ENCODE data around the gene PTPRG.

The PTPRG gene

DNA sequence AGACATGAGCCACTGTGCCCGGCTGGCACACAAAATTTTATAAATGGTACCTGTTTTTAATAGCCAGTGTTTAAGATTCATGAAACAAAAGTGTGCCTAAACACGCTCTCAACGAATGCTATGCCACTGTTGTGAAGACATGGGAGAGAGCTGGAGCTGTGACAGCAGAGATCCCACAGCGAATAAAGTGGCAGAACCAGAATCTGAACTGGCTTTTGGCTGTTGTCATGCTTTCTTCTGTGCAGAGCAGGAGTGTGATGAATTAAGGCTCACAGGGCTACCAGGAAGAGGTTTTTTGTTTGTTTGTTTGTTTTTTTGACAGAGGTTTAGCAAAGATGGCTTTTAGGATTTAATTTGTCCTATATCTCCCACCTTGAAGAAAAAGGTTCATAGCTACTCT is 14.5 kb downstream of the PTPRG start:
- no peak for TF ChIP-seq POLR2A (IDR thresholded peaks at IDR 0.05; ENCODE audit: low read depth, low read length)
- TF ChIP-seq TAF1 (IDR thresholded peaks at IDR 0.05; ENCODE audit: borderline replicate concordance, low read depth, low read length): no peak
- TF ChIP-seq POLR2AphosphoS5 (IDR thresholded peaks at IDR 0.05; ENCODE audit: low read depth, low read length): no peak
- DNase-seq (ENCODE audit: insufficient read length) (no peak), FAIRE-seq (no peak)

DNA sequence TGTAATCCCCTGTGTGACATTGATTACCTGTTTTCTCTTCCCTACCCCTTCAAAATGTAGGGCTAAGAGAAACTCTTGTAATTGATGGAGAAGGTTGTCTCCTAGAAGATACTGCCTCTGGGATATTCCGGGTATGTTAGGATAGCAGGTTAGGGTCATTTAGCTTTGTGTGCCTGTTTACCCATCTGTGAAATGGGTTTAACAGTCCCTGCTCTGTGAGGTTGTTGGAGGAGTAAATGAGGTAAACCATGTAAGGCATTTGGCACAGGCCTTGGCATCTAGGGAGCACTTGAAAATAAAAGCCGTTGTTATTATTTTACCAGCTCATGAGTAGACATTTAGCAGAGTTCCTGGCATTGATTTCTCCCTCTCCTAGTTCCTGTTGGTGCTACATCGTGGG is 16.4 kb downstream of the PTPRG start:
- DNase-seq (ENCODE audit: insufficient read length): no peak
- FAIRE-seq: no peak

DNA sequence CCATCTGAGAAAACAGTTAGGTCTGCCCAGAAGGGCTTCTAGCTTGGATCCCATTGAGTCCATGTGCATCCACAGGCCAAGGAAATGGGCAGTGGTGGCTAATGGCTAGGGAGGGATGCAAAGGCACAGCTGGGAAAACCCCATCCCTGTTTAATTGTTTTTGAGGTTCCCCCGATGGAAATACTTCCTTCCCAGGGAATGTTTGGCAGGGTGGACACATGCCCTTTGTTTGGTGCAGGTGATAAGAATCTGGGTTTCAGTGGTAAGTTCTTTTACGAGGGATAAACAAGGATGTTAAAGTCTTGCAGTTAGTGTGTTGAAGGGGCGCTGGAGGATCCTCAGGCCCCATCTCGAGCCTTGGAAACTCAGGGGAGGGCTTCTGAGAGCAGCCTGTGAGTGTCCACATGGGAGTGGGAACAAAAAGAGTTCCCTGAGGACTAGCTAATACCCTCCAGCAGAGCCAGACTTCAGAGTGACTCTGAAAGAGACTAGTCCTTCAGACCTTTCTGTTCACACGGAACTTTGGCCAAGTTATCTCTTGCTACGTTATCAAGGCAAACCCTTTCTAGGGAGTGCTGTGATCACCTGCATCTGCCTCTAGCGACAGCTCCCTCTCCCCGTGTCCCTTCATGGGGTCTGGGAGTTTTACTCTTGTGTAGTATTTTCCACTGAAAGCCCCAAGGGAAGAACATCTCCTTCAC is 17.4 kb downstream of the PTPRG start:
- FAIRE-seq (no peak), DNase-seq (ENCODE audit: insufficient read length) (no peak)
- no peak for TF ChIP-seq POLR2AphosphoS5 (IDR thresholded peaks at IDR 0.05; ENCODE audit: low read depth, low read length)

More for the DNA sequence above, 16.4 kb downstream of the PTPRG start:
- TF ChIP-seq POLR2AphosphoS5 (IDR thresholded peaks at IDR 0.05; ENCODE audit: low read depth, low read length) (no peak), TAF1 (IDR thresholded peaks at IDR 0.05; ENCODE audit: borderline replicate concordance, low read depth, low read length) (no peak), POLR2A (IDR thresholded peaks at IDR 0.05; ENCODE audit: low read depth, low read length) (no peak)

DNA sequence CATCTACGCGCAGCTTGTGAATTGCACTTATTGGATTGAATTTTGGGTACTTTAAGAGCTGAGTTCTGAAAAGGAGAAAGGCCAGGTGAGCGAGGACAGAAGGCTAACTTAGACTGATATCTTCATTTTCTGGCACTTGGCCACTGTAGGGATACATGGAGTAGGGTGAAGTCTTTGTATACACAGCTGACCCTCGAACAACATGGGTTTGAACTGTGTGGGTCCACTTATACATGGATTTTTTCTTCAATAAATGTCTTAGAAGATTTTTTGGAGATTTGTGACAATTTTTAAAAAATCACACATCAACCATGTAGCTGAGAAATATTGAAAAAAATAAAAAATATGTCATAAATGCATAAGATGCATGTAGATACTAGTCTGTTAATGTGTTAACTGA is 18.3 kb downstream of the PTPRG start:
- TF ChIP-seq TAF1 (IDR thresholded peaks at IDR 0.05; ENCODE audit: borderline replicate concordance, low read depth, low read length) (no peak), POLR2A (IDR thresholded peaks at IDR 0.05; ENCODE audit: low read depth, low read length) (no peak), POLR2AphosphoS5 (IDR thresholded peaks at IDR 0.05; ENCODE audit: low read depth, low read length) (no peak)
- no peak for FAIRE-seq
- DNase-seq (ENCODE audit: insufficient read length): no peak

DNA sequence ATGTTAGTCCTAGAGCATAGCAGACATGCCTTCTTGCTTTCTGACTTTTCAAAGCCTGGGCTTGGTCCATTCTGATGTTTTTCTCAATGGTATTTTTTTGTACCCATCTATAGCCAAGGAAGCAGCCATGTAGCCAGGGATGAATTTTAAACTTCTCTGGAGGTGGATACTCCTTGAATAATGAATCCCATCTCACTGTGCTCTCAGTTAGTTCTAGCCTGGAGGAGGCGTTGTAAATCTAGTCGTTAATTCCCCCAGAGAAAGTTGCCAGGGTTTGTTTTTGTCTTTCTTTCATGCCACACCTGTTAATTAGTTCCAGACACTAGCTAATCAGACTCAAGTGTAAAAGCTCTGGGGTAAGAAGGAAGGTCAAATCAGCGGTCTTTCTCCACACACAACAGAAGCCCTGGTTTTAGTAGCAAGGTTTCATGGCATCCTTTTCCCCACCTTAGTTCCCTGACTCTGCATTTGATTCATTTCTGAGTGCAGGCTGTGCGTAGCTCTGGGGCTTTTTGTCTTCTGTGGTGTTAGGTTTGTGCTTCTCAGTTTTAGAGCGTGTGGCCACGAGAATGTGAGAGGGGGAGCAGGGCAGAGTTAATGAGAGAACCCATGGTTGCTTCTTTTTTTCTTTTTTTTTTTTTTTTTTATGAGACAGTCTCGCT is 19.7 kb downstream of the PTPRG start:
- no peak for FAIRE-seq
- DNase-seq (ENCODE audit: insufficient read length): no peak
- TF ChIP-seq TAF1 (IDR thresholded peaks at IDR 0.05; ENCODE audit: borderline replicate concordance, low read depth, low read length) (no peak), POLR2A (IDR thresholded peaks at IDR 0.05; ENCODE audit: low read depth, low read length) (no peak), POLR2AphosphoS5 (IDR thresholded peaks at IDR 0.05; ENCODE audit: low read depth, low read length) (no peak)

DNA sequence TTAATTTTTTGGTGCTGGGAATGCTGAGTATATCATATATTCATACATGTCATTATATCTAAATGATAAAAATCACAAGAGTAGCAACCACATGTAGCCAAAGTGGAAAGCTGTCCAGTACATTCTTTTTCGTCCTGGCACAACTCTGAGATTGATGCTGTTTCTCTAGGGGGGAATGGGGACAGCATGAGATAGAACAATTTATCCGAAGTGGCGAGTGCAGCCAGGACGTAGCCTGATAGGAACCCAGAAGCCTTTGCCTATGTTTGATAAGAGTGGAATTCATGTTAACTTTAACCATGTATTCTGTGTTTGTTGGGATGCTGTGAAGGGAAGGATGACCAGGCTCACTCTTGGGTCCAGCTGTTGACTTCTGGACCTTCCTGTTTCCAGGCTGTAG is 20.9 kb downstream of the PTPRG start:
- TF ChIP-seq POLR2A (IDR thresholded peaks at IDR 0.05; ENCODE audit: low read depth, low read length) (no peak), TAF1 (IDR thresholded peaks at IDR 0.05; ENCODE audit: borderline replicate concordance, low read depth, low read length) (no peak)
- DNase-seq (ENCODE audit: insufficient read length): no peak
- FAIRE-seq: no peak

DNA sequence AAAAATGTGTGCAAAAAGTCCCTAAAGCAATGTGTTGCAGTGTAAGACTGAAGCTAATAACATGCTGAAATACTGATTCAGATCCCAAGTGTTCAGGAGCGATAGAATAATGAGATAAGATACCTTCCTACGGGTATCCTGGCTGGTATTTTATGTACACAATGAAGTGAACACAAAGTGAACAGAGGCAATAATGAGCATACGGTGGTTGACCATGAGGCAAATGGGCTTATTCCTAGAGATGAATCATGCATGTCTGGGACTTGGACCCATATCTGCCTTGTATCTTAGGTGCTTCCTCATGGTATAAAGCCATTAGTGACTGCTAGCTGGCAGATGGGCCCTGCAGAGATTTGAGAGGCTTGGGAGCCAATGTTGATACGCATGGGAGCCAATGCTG is 21.5 kb downstream of the PTPRG start:
- DNase-seq (ENCODE audit: insufficient read length) (no peak), FAIRE-seq (no peak)
- TF ChIP-seq POLR2AphosphoS5 (IDR thresholded peaks at IDR 0.05; ENCODE audit: low read depth, low read length) (no peak), POLR2A (IDR thresholded peaks at IDR 0.05; ENCODE audit: low read depth, low read length) (no peak), TAF1 (IDR thresholded peaks at IDR 0.05; ENCODE audit: borderline replicate concordance, low read depth, low read length) (no peak)

DNA sequence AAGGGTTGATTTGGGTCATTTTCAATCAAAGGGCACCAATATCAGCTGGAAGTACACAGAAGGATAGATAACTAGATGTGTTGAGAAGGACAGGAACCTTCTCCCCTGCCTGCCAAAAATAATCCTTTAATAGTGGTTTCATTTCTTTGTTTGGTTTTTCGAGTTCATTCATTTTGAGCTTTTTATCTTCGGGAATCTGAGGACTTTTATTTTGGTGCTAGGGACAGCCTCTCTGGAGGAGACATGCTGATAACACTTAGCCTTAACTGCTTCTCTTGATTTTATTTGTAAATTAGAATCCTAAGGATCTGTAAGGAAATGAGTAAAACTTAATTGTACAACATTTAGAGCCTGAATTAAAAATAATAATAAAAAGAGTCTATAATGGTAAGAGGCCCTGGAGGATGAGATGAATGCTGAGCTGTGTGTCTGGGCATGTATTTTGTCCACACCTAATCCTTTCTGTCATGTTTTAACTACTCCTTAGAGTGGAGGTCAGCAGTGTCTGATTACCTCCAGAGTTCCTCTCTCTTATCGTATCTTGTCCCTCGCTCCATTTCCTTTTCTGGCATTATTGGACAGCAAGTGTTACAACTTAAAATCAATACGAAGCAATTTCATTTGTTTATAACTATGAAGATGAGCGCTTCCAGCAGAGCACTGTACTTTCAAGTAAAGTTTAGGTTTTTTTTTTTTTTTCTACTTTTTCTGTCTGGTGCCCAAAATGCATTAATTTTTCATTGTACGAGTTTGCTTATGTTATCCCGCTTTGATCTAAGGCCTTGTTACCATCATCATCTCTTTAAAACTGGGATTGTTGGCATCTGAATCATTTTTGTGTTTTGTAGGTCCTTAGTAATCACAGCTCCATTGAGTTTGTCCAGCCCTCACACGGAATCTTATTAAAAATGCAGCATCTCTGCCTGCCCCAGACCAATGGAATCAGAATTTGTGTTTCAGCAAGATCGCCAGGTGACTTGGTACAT is 22.8 kb downstream of the PTPRG start:
- FAIRE-seq (no peak), DNase-seq (ENCODE audit: insufficient read length) (no peak)
- TF ChIP-seq TAF1 (IDR thresholded peaks at IDR 0.05; ENCODE audit: borderline replicate concordance, low read depth, low read length): no peak
- TF ChIP-seq POLR2AphosphoS5 (IDR thresholded peaks at IDR 0.05; ENCODE audit: low read depth, low read length): no peak
- TF ChIP-seq POLR2A (IDR thresholded peaks at IDR 0.05; ENCODE audit: low read depth, low read length): no peak

DNA sequence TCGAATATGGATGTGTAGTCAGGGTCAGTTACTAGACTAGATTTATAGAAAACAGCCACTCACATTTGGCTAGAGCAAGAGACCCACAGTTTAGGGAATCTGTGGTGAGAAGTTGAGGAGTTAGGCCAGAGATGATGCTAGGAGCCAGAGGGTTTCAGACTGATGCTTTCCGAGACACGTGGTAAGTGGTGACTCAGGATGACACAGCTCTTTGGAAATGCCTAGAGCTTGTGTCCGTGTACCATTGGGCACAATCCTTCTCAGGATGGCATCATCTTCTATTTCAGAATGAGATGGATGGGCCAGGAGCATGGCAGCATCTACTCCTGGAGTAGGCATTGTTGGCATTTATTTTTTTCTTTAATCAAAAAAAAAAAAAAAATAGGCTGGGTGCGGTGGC is 28.5 kb downstream of the PTPRG start:
- DNase-seq (ENCODE audit: insufficient read length): no peak
- TF ChIP-seq TAF1 (IDR thresholded peaks at IDR 0.05; ENCODE audit: borderline replicate concordance, low read depth, low read length) (no peak), POLR2AphosphoS5 (IDR thresholded peaks at IDR 0.05; ENCODE audit: low read depth, low read length) (no peak), POLR2A (IDR thresholded peaks at IDR 0.05; ENCODE audit: low read depth, low read length) (no peak)
- FAIRE-seq: no peak

DNA sequence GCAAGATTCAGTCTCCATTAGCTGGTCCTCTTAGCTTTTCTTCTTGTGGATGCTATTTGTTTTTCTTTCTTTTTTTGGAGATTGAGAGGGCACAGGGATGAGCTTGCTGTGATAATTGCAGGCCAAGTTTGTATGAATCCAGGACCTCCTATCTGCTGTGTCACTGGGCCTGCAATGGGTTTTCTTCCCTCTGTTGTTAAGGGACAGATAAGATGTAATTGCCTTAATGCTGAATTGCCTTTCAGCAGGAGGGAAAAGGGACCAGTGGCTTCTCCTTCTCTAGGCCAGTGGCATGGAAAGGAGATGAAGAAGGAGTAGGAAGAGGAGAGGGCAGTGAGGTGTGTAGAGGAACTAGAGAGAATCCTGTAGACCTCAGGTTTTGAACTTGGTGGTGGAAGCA is 29.9 kb downstream of the PTPRG start:
- TF ChIP-seq TAF1 (IDR thresholded peaks at IDR 0.05; ENCODE audit: borderline replicate concordance, low read depth, low read length) (no peak), POLR2A (IDR thresholded peaks at IDR 0.05; ENCODE audit: low read depth, low read length) (no peak), POLR2AphosphoS5 (IDR thresholded peaks at IDR 0.05; ENCODE audit: low read depth, low read length) (no peak)
- FAIRE-seq: no peak

DNA sequence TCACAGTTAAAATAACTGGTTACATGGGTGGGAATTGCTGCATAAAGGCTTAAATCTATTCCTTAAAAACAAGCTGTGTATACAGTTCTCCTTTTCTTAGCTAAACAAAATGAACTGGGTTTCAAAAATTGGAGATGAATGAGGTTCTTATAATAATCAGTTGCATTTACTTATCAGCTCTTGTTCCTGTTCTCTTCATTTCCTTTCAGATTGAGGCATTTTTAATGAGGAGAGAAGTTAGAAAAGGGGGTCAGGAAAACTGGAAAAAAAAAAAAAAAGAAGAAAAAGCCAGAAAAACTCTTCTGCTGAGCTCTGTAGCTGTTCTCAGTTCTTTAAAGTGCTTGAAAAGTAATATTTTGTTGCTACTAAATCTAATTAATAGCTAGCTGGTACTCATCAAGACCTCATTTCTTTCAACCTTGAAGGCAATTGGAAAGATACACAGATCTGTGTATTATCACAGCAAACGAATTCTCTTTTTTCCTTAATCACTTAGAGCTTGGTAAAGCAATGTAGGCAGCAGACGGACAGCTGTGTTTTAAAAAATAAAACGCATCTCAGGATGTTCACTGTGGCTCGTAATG is 32.2 kb downstream of the PTPRG start:
- FAIRE-seq (no peak), DNase-seq (ENCODE audit: insufficient read length) (no peak)
- TF ChIP-seq POLR2AphosphoS5 (IDR thresholded peaks at IDR 0.05; ENCODE audit: low read depth, low read length) (no peak), POLR2A (IDR thresholded peaks at IDR 0.05; ENCODE audit: low read depth, low read length) (no peak), TAF1 (IDR thresholded peaks at IDR 0.05; ENCODE audit: borderline replicate concordance, low read depth, low read length) (no peak)

More for the DNA sequence above, 29.9 kb downstream of the PTPRG start:
- DNase-seq (ENCODE audit: insufficient read length): no peak
